22Rv1 (cell line): ENCODE results near the gene SYT13.

Experiments
- ZFX ChIP-seq: fragments of 450-650 bp; IDR thresholded peaks from 2 replicates; pipeline ENCODE4 v1.6.1; 2017; ENCODE audit warnings: antibody characterized with exemption, borderline replicate concordance
- TF ChIP-seq, protein P1 (sequence below): fragments of 450-650 bp; IDR thresholded peaks from 2 replicates; pipeline ENCODE4 v1.5.1; 2017; ENCODE audit warnings: mild to moderate bottlenecking

DNA sequence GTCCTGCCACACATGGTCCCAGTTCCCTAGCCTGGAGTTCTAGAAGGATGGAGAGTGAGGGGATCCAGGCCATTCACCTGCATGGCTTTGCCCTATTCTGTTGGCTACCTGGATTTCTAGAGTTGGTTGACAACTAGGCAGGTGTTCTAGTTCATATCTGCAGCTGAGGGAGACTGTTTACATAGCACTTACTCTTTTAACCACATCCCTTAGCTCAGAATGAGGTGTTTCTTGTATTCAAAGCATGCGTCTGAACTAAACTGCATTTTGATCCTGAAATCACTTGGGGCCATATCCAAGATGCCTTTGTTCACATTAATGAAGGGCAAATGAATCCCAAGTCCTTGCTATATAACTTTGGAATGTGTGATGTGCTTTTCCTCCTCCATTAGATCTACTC is 60.9 kb downstream of the SYT13 start:
- TF ChIP-seq, protein P1, sequence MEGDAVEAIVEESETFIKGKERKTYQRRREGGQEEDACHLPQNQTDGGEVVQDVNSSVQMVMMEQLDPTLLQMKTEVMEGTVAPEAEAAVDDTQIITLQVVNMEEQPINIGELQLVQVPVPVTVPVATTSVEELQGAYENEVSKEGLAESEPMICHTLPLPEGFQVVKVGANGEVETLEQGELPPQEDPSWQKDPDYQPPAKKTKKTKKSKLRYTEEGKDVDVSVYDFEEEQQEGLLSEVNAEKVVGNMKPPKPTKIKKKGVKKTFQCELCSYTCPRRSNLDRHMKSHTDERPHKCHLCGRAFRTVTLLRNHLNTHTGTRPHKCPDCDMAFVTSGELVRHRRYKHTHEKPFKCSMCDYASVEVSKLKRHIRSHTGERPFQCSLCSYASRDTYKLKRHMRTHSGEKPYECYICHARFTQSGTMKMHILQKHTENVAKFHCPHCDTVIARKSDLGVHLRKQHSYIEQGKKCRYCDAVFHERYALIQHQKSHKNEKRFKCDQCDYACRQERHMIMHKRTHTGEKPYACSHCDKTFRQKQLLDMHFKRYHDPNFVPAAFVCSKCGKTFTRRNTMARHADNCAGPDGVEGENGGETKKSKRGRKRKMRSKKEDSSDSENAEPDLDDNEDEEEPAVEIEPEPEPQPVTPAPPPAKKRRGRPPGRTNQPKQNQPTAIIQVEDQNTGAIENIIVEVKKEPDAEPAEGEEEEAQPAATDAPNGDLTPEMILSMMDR = no peak
- TF ChIP-seq ZFX = no peak
